OCI-LY7 (cell line): ENCODE data around the gene HLA-DOA. TPM values are rescaled to one million over a fixed set of nuclear protein-coding genes. Genes with fewer than 3 reads are reported as not detected.

Experiments
- BruUV-seq: library from RNA; stranded (reverse); fragments of 400-500 nt; replicated peaks from 2 replicates; lab custom pipeline; 2021; lab: Mats Ljungman, UMichigan
- CTCF ChIA-PET: fragments of 300-600 bp; sonication (Branson Sonifier 250); formaldehyde crosslinking; loops from one replicate; lab custom pipeline; 2022; ENCODE audit warnings: antibody characterized with exemption; ENCODE audit not compliant: unreplicated experiment; lab: Charles Lee
- POLR2A ChIA-PET: fragments of 300-600 bp; sonication (Branson Sonifier 250); formaldehyde crosslinking; loops from one replicate; lab custom pipeline; 2022; ENCODE audit warnings: antibody characterized with exemption; lab: Charles Lee
- DNase-seq: peaks from one replicate; pipeline ENCODE4 v3.0.0-alpha.2; 2015; ENCODE audit warnings: low spot score
- H2AFZ ChIP-seq: fragments of 200-600 bp; sonication (generic), shearing (Covaris generic); 2 replicates; pipeline ENCODE4 v1.6.1; 2014; ENCODE audit warnings: mild to moderate bottlenecking, antibody characterized with exemption, low read length, moderate library complexity
- H3K27ac ChIP-seq: fragments of 200-600 bp; sonication (generic); 2 replicates; pipeline ENCODE4 v1.5.1; 2014; ENCODE audit warnings: mixed run types, low read depth, mild to moderate bottlenecking, moderate library complexity, low read length, inconsistent platforms; ENCODE audit not compliant: poor library complexity, severe bottlenecking
- H3K36me3 ChIP-seq: fragments of 200-600 bp; sonication (generic); 2 replicates; pipeline ENCODE4 v1.6.1; 2014; ENCODE audit warnings: mild to moderate bottlenecking, antibody characterized with exemption, low read length, moderate library complexity, mixed read lengths; ENCODE audit not compliant: insufficient read depth
- H3K4me1 ChIP-seq: fragments of 200-600 bp; sonication (generic); 2 replicates; pipeline ENCODE4 v1.5.1; 2014; ENCODE audit warnings: mild to moderate bottlenecking, low read length; ENCODE audit not compliant: insufficient read depth, poor library complexity, severe bottlenecking
- H3K4me2 ChIP-seq: fragments of 200-600 bp; sonication (generic); 2 replicates; pipeline ENCODE4 v1.6.1; 2014; ENCODE audit warnings: mild to moderate bottlenecking, low read length
- H3K4me3 ChIP-seq: fragments of 200-600 bp; sonication (generic); 2 replicates; pipeline ENCODE4 v1.5.1; 2014; ENCODE audit warnings: mild to moderate bottlenecking, low read depth, low read length; ENCODE audit not compliant: poor library complexity, severe bottlenecking
- H3K79me2 ChIP-seq: fragments of 200-600 bp; sonication (generic); 2 replicates; pipeline ENCODE4 v1.6.1; 2016; ENCODE audit warnings: low read depth, mild to moderate bottlenecking, low read length, moderate library complexity, mixed read lengths; ENCODE audit not compliant: insufficient read depth
- H3K9me2 ChIP-seq: fragments of 200-600 bp; sonication (generic); 2 replicates; pipeline ENCODE4 v1.6.1; 2016; ENCODE audit warnings: mild to moderate bottlenecking, low read length, mixed read lengths; ENCODE audit not compliant: insufficient read depth
- H3K9me3 ChIP-seq: fragments of 200-600 bp; sonication (generic); 2 replicates; pipeline ENCODE4 v1.6.1; 2014; ENCODE audit warnings: mild to moderate bottlenecking, mixed run types, low read length, mixed read lengths
- H4K20me1 ChIP-seq: fragments of 200-600 bp; sonication (generic); 2 replicates; pipeline ENCODE4 v1.6.1; 2014; ENCODE audit warnings: mild to moderate bottlenecking, antibody characterized with exemption, low read length, moderate library complexity, mixed read lengths; ENCODE audit not compliant: insufficient read depth
- EZH2phosphoT487 ChIP-seq: fragments of 200-600 bp; sonication (generic); IDR thresholded peaks from 2 replicates; pipeline ENCODE4 v1.6.1; 2018; ENCODE audit warnings: low read depth, borderline replicate concordance, mild to moderate bottlenecking, mixed run types, antibody characterized with exemption, low read length, moderate library complexity, mixed read lengths
- intact Hi-C: fragments of 100-400 bp; cut with micrococcal nuclease; formaldehyde crosslinking; loops from one replicate; pipeline ENCODE4 v1.10.0; 2022; ENCODE audit not compliant: unreplicated experiment
- total RNA-seq, 2 experiments: library from RNA; depleted of rRNA in 1 of 2; stranded (reverse); fragments of >200 nt in 1 of 2; shearing (Covaris generic) in 1 of 2; gene quantifications; 2 replicates each; pipeline ENCODE4 v1.2.3, GENCODE V29; 2014 to 2022
- TF ChIP-seq, protein P1 (sequence below): fragments of 200-600 bp; sonication (generic); conservative IDR thresholded peaks from 2 replicates; pipeline ENCODE4 v1.5.1; 2014; ENCODE audit warnings: mild to moderate bottlenecking, antibody characterized with exemption, low read length, moderate library complexity, mixed read lengths

The HLA-DOA gene
- total RNA-seq, 2 experiments from 2014 or later: 55.0 to 78.3 TPM

DNA sequence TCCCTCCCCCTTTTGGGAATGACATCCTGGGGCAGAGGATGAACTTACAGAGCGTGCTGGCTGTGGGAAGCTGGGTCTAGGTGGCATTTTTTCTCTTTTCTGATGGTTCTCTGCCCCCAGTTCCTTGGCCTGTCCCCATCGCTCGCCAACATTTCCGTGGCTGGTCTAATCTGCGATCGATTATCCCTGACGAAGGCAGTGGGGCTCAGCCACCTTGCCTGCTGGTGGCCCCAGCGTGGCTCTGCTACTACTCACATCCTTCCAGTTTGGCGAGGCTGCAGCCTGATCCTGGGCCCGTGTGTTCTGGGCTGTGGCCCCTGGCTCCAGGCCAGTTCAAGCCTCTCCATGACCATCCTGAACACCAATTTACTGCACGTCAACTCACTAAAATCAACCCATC is 6.4 kb upstream of the HLA-DOA start:
- CTCF ChIA-PET: interaction anchor here (0.6 kb wide), 1 partner anchor 13 kb away, joined by 4 read pairs; no protein-coding TSS in a partner anchor
- no peaks in the 10 kb centered on the region for H3K36me3 ChIP-seq
- no peak overlapping the region for H3K27ac ChIP-seq
- H3K4me3 ChIP-seq: no peak overlapping the region
- peaks cover 14% of the 10 kb centered on the region for H3K4me1 ChIP-seq
- no TSS peak for BruUV-seq
- POLR2A ChIA-PET: no interaction called here
- no peaks in the 10 kb centered on the region for H3K9me2 ChIP-seq
- TF ChIP-seq, protein P1, sequence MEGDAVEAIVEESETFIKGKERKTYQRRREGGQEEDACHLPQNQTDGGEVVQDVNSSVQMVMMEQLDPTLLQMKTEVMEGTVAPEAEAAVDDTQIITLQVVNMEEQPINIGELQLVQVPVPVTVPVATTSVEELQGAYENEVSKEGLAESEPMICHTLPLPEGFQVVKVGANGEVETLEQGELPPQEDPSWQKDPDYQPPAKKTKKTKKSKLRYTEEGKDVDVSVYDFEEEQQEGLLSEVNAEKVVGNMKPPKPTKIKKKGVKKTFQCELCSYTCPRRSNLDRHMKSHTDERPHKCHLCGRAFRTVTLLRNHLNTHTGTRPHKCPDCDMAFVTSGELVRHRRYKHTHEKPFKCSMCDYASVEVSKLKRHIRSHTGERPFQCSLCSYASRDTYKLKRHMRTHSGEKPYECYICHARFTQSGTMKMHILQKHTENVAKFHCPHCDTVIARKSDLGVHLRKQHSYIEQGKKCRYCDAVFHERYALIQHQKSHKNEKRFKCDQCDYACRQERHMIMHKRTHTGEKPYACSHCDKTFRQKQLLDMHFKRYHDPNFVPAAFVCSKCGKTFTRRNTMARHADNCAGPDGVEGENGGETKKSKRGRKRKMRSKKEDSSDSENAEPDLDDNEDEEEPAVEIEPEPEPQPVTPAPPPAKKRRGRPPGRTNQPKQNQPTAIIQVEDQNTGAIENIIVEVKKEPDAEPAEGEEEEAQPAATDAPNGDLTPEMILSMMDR: no peak
- no peak for TF ChIP-seq EZH2phosphoT487
- no peaks in the 10 kb centered on the region for H3K79me2 ChIP-seq
- no peaks in the 10 kb centered on the region for H4K20me1 ChIP-seq
- H2AFZ ChIP-seq: no peak overlapping the region
- no peak overlapping the region for H3K4me2 ChIP-seq
- intact Hi-C loops: loop anchor here (1.0 to 5.0 kb wide), 3 partner anchors 33 to 132 kb away; no protein-coding TSS in a partner anchor
- no peak for DNase-seq
- no peaks in the 10 kb centered on the region for H3K9me3 ChIP-seq

DNA sequence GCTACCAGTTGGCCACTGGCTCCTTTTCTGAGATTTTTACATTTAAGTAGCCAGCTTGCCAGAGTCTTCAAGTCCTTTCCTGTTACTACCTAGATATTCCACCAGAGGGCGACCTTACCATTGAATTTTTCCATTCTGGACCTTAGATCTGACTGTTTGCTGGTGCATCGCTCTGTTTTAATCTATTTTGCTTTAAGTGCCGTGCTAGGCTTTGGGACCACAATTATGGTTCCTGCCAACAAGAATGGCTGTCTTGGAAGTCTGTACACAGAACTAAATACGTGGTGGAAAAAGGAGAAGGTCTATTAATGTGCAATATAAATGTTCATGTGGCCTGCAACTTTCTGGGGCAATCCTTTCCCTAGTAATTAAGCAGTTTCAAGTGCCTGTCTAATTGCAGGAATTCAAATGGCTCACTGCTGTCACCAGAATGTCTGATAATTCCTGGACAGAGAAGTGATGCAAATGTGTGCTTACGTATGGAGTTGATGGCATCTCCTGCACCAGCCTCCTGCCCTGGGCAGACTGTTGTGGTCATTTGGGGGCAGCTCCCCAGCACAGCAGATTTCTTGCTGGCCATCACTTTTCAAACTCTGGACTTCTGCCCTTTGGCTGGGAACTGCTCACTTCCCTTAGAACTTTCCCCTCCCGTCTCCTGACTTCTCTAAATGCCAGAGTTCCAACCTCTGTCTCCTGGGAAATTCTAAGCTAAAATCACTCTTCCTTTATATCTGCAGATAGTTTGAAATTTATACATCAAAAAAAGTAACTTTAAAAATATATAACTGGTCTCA is 5.6 kb upstream of the HLA-DOA start:
- TF ChIP-seq, protein P1: peak; percentile 94
- no peak for TF ChIP-seq EZH2phosphoT487
- Histone ChIP-seq H3K4me2 (peak overlapping the region; percentile 38; the same call in 1 of the 2 replicates), H3K36me3 (no peaks in the 10 kb centered on the region), H3K27ac (no peak overlapping the region), H4K20me1 (no peaks in the 10 kb centered on the region), H3K79me2 (no peaks in the 10 kb centered on the region), H3K9me3 (no peaks in the 10 kb centered on the region), H3K4me1 (peaks cover 15% of the 10 kb centered on the region), H3K4me3 (no peak overlapping the region), H2AFZ (peak overlapping the region; percentile 77; the same call in 1 of the 2 replicates), H3K9me2 (no peaks in the 10 kb centered on the region)
- CTCF ChIA-PET: interaction anchor here (1.2 kb wide), 1 partner anchor 43 kb away, joined by 3 read pairs; no protein-coding TSS in a partner anchor
- BruUV-seq: no TSS peak
- POLR2A ChIA-PET: interaction anchor here (0.6 to 0.9 kb wide), 3 partner anchors 57 to 107 kb away, joined by 3 to 4 read pairs (median 3); partner anchors contain the start of gene HLA-DPB1
- intact Hi-C loops: loop anchor here (1.0 to 5.0 kb wide), 5 partner anchors 34 to 232 kb away; no protein-coding TSS in a partner anchor
- DNase-seq: peak; percentile 87
